Fibroblast of skin of back (primary cell): Measurements from ENCODE around the gene AXL.
A peak's percentile ranks its signal among the peaks of the same experiment; 100 is the strongest.

ENCODE experiments used
- DNase-seq: peaks from one replicate; pipeline ENCODE4 v3.0.0-alpha.2; 2013

The AXL gene

GRCh38 chr19:41309180-41310032, 90.4 kb downstream of the AXL start:
- DNase-seq, result peak; percentile 12

GRCh38 chr19:41310033-41310831, 91.2 kb downstream of the AXL start, which contains the start of gene CCDC97:
CCDC97 (plus strand) TSS chr19:41310172; CDS start chr19:41310311, 139 bp downstream.
- DNase-seq, result peak; percentile 82

DNA sequence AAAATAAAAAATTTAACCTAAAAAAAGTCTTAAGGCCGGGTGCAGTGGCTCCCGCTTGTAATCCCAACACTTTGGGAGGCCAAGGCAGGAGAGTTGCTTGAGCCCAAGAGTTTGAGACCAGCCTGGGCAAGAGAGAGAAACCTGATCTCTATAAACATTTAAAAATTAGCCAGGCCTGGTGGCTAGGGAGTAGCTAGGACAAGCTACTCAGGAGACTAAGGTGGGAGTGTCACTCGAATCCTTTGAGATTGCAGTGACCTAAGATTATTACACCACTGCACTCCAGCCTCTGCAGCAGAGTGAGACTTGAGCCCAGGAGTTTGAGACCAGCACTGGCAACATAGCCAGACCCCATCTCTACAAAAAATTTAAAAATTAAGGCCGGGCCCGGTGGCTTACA, 92.0 kb downstream of the AXL start:
- DNase-seq, result peak; percentile 35
